Measurements from ENCODE around the gene TUBB4A.
A peak's percentile ranks its signal among the peaks of the same experiment; 100 is the strongest.

Gene TUBB4A

DNA sequence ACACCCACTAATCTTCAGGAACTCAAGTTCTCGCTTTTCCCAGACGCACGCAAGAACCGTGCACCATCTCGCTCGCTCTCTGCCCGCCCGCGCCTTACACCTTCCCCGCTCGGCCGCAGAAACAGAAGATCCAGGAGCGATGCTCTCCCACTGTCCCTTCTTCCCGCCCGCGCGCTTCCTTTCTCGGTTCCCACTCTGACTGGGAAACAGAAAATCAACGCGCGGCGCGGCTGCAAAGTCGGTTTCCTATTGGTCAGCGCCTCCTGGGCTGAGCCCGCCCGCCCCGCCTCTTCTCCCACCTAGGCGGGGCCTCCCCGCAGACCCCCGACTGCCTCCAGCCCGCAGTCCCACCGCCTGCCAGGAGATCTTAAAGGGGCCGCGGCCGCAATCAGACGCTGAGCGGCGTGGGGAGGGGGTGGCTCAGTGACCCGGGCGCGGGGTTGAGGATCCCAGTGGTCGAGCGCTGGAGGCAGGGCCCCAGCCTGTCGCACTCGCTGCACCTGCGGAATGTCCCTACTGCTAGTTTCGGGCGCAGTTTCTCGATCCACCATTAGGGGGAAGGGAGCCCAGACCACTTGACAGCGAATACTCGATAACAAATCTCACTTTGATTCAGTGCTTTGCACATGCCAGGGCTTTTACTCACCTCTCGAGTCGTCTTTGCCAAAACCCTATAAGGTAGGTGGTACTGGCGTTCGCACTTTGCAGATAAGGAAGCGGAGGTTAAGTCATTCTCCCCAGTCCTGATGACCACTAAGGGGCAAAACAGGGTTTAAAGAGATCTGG lies 41.8 kb downstream of the TUBB4A start:
- H3K4me3 ChIP-seq (ENCODE audit: control insufficient read depth, low read depth, low read length): peak overlapping the region; percentile 61
- peak; percentile 96 for DNase-seq (ENCODE audit: low read depth)
- TF ChIP-seq, protein P1, sequence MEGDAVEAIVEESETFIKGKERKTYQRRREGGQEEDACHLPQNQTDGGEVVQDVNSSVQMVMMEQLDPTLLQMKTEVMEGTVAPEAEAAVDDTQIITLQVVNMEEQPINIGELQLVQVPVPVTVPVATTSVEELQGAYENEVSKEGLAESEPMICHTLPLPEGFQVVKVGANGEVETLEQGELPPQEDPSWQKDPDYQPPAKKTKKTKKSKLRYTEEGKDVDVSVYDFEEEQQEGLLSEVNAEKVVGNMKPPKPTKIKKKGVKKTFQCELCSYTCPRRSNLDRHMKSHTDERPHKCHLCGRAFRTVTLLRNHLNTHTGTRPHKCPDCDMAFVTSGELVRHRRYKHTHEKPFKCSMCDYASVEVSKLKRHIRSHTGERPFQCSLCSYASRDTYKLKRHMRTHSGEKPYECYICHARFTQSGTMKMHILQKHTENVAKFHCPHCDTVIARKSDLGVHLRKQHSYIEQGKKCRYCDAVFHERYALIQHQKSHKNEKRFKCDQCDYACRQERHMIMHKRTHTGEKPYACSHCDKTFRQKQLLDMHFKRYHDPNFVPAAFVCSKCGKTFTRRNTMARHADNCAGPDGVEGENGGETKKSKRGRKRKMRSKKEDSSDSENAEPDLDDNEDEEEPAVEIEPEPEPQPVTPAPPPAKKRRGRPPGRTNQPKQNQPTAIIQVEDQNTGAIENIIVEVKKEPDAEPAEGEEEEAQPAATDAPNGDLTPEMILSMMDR (conservative IDR thresholded peaks at IDR 0.05; ENCODE audit: control insufficient read depth, insufficient read depth, low read depth, low read length): peak; percentile 38

DNA sequence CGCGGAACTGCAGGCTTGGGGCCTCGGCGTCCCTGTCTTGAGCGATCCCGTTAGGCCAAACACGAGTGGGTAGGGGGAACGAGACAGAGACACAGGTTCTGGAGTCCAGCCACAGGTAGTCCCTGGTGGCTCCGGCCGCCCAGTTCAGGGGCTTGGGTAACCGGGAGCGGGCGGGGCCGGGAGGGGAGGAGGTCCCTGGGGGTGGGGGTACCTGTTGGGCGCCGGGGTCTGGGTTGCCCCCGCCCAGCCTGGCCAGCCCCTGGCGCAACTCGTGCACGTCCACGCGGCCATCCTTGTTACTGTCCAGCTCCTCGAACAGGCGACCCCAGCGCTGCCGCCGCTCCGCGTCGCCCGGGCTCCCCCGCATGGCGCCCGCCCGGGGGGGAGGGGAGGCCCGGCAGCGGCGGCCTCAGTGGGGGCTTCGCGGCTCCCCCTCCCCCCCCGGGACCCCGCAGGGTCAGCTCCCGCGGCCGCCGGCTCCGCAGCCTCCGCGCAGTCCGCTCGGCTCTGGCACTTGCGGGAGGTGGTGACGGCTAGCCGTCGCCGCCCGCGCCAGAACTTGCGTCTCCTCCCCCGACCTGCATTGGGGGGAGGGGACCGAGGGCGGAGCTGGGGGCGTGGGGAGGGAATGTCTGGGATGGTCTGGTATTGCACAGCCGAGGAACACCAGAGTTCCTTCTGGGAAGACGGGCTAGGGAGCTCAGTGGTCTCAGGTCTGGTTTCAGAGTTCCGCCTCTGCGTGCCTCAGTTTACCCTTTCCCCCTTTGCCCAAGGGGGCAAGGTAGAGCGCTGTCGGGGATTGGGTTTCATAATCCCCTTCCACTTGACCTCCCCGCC lies 42.6 kb downstream of the TUBB4A start, which contains the start of gene SLC25A23:
SLC25A23 (minus strand) TSS at position 531 of the 837 bp plus-strand sequence; CDS start at position 367, 164 bp downstream.
- TF ChIP-seq, protein P1 (conservative IDR thresholded peaks at IDR 0.05; ENCODE audit: control insufficient read depth, insufficient read depth, low read depth, low read length): no peak
- DNase-seq (ENCODE audit: low read depth): peak; percentile 49
- peak within 1 kb of the TSS; percentile 61 for H3K4me3 ChIP-seq (ENCODE audit: control insufficient read depth, low read depth, low read length)

DNA sequence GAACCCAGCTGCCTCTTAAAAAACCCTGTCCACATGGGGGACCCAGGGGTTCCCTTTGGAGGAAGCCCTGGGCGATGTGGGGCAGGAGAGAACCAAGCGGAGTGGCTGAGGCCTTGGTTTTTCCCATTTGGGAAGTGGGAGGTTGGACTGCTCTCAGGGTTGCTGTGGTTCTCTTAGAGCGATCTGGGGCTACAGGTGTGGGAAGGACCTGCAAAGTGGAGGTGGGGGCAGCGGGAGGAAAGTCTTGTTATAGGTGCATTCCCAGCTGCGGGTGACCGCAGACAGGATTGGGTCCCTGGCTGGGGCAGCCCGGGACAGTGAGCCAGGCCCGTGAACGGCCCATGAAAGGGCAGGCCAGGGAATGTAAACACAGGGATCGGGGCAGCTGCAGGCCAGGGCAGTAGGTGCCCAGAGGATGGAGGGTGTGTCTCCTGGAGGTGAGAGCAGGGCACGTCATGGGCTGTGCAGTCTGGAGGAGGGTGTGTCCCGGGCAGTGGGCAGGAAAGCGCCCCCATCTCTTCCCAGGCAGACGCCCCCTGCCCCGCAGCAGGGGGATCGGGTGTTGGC lies 43.3 kb downstream of the TUBB4A start:
- TF ChIP-seq, protein P1 (conservative IDR thresholded peaks at IDR 0.05; ENCODE audit: control insufficient read depth, insufficient read depth, low read depth, low read length): no peak
- DNase-seq (ENCODE audit: low read depth): no peak
- peak overlapping the region; percentile 45 for H3K4me3 ChIP-seq (ENCODE audit: control insufficient read depth, low read depth, low read length)

DNA sequence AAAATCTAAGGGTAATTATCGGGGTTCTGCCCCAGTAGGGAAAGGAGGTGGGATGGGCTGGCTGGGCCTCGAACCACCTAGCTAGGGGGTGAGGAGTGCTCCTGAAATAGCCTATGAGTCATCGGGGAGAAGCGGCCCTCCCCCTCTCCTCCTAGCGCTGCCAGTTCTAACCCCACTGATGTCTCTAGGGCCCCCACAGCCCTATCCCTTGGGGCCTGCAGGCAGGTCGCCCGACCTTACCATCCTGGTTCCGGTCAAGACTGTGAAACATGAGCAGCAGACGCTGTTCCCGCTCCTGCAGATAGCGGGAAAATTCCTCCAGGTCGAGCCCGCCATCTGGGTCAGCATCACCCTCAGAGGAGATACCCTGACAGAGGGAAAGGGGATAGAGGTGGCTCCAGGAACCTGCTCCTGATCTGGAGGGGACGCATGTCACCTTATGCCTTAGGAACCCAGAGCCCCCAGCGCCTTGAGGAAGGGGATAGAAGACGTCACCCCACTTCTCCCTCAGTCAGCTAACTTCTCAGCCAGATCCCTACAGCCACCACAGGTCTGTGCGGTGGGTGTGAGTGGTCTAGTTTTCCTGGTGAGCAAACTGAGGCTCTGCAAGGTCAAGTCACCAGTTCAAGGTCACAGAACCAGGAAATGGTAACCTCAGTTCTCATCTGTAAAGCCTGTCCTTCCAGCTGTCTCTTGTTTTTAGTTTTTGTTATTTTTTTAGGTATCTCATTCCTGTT lies 44.0 kb downstream of the TUBB4A start:
- DNase-seq (ENCODE audit: low read depth): peak; percentile 8
- TF ChIP-seq, protein P1 (conservative IDR thresholded peaks at IDR 0.05; ENCODE audit: control insufficient read depth, insufficient read depth, low read depth, low read length): no peak
- no peak overlapping the region for H3K4me3 ChIP-seq (ENCODE audit: control insufficient read depth, low read depth, low read length)

DNA sequence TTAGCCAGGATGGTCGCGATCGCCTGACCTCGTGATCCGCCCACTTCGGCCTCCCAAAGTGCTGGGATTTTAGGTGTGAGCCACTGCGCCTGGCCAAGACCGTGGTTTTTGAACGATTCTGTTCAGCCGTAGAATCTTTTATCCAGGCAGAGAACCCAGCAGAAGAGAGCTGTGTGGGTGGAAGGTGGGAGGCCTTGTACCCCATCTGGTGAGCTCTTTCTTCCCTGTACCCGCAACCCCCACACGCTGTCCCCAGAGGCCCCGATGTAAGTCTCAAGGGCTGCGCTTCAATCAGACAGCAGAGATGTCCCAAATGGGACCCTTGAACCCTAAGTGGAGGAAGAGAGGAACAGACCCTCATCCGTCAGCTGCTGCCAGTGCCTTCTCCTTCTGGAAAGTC lies 46.2 kb downstream of the TUBB4A start:
- TF ChIP-seq, protein P1 (conservative IDR thresholded peaks at IDR 0.05; ENCODE audit: control insufficient read depth, insufficient read depth, low read depth, low read length): no peak
- H3K4me3 ChIP-seq (ENCODE audit: control insufficient read depth, low read depth, low read length): no peak overlapping the region
- DNase-seq (ENCODE audit: low read depth): no peak
